Measurements from ENCODE around the gene GNAQ.

DNA sequence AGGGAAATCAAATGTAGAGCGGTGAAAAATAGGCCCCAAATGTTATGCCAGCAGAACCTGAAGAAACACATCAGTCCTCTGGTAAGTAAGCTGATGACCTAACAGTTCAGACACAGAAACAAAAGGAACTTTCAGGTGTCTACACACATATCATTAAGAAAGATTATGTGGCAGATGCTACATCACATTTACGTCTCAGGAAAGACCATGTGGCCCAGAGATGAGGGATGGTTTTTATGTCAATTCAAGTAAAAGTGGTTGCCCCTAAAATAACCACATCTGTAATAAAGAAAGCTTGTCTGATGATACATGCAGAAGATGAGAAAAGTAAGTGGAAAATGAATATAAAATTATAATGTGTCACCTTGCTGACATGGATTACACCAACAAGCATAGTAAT, 31.4 kb downstream of the GNAQ start:
- TF ChIP-seq, protein P1, sequence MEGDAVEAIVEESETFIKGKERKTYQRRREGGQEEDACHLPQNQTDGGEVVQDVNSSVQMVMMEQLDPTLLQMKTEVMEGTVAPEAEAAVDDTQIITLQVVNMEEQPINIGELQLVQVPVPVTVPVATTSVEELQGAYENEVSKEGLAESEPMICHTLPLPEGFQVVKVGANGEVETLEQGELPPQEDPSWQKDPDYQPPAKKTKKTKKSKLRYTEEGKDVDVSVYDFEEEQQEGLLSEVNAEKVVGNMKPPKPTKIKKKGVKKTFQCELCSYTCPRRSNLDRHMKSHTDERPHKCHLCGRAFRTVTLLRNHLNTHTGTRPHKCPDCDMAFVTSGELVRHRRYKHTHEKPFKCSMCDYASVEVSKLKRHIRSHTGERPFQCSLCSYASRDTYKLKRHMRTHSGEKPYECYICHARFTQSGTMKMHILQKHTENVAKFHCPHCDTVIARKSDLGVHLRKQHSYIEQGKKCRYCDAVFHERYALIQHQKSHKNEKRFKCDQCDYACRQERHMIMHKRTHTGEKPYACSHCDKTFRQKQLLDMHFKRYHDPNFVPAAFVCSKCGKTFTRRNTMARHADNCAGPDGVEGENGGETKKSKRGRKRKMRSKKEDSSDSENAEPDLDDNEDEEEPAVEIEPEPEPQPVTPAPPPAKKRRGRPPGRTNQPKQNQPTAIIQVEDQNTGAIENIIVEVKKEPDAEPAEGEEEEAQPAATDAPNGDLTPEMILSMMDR (conservative IDR thresholded peaks at IDR 0.05 in 1 of 2, IDR thresholded peaks at IDR 0.05 in 1 of 2; ENCODE audit: extremely low read depth in 1 of 2, insufficient read depth in 1 of 2, low read depth in 1 of 2, low read length in 2 of 2), result no peak
- no peak for TF ChIP-seq EZH2 (IDR thresholded peaks at IDR 0.05; ENCODE audit: borderline replicate concordance, low read length)
